H9 (cell line): ENCODE data around the gene C1RL. TPM values are rescaled to one million over a fixed set of nuclear protein-coding genes. Genes with fewer than 3 reads are reported as not detected.

Experiments used
- DNase-seq: peaks from one replicate; pipeline ENCODE4 v3.0.0-alpha.2; 2017
- H2AFZ ChIP-seq: one replicate; pipeline ENCODE4 v1.6.1; 2013; ENCODE audit warnings: mild to moderate bottlenecking, low read length, control low read depth, moderate library complexity
- H2AK5ac ChIP-seq: 2 replicates; pipeline ENCODE4 v1.6.1; 2013; ENCODE audit warnings: low read length, control low read depth, mixed read lengths; ENCODE audit not compliant: insufficient read length
- H2BK120ac ChIP-seq: one replicate; pipeline ENCODE4 v1.6.1; 2013; ENCODE audit warnings: low read depth, mild to moderate bottlenecking, low read length, control low read depth, inconsistent platforms; ENCODE audit not compliant: poor library complexity, severe bottlenecking
- H2BK12ac ChIP-seq: 2 replicates; pipeline ENCODE4 v1.6.1; 2013; ENCODE audit warnings: low read length, control low read depth, mixed read lengths, low read depth; ENCODE audit not compliant: insufficient read length
- H2BK15ac ChIP-seq: 2 replicates; pipeline ENCODE4 v1.6.1; 2013; ENCODE audit warnings: low read depth, low read length, control low read depth
- H2BK20ac ChIP-seq: one replicate; pipeline ENCODE4 v1.6.1; 2013; ENCODE audit warnings: low read depth, mild to moderate bottlenecking, low read length, control low read depth, inconsistent platforms; ENCODE audit not compliant: poor library complexity, severe bottlenecking
- H2BK5ac ChIP-seq: 2 replicates; pipeline ENCODE4 v1.6.1; 2013; ENCODE audit warnings: low read length, control low read depth, mixed read lengths; ENCODE audit not compliant: insufficient read length
- H3K14ac ChIP-seq: 2 replicates; pipeline ENCODE4 v1.6.1; 2013; ENCODE audit warnings: low read length, control low read depth; ENCODE audit not compliant: insufficient read depth
- H3K18ac ChIP-seq: 2 replicates; pipeline ENCODE4 v1.6.1; 2013; ENCODE audit warnings: low read depth, mild to moderate bottlenecking, mixed read lengths, low read length, control low read depth; ENCODE audit not compliant: insufficient read length
- H3K23ac ChIP-seq: 2 replicates; pipeline ENCODE4 v1.6.1; 2013; ENCODE audit warnings: low read length, control low read depth, mixed read lengths, low read depth; ENCODE audit not compliant: insufficient read length
- H3K23me2 ChIP-seq: 2 replicates; pipeline ENCODE4 v1.6.1; 2013; ENCODE audit warnings: low read depth, mild to moderate bottlenecking, mixed read lengths, low read length, control low read depth; ENCODE audit not compliant: insufficient read length, poor library complexity, severe bottlenecking
- H3K27ac ChIP-seq: 2 replicates; pipeline ENCODE4 v1.5.1; 2013; ENCODE audit warnings: low read length, control low read depth, mixed read lengths, low read depth; ENCODE audit not compliant: insufficient read length
- H3K27me3 ChIP-seq: 2 replicates; pipeline ENCODE4 v1.6.1; 2013; ENCODE audit warnings: low read length, control low read depth, inconsistent platforms; ENCODE audit not compliant: insufficient read depth
- H3K4ac ChIP-seq: 2 replicates; pipeline ENCODE4 v1.6.1; 2013; ENCODE audit warnings: low read depth, mild to moderate bottlenecking, control low read depth, inconsistent platforms, low read length, moderate library complexity
- H3K4me1 ChIP-seq: 2 replicates; pipeline ENCODE4 v1.6.1; 2013; ENCODE audit warnings: low read length, control low read depth, inconsistent platforms; ENCODE audit not compliant: insufficient read depth
- H3K4me2 ChIP-seq: 2 replicates; pipeline ENCODE4 v1.6.1; 2013; ENCODE audit warnings: low read length, control low read depth, mixed read lengths; ENCODE audit not compliant: insufficient read length, insufficient read depth
- H3K56ac ChIP-seq: 2 replicates; pipeline ENCODE4 v1.6.1; 2013; ENCODE audit warnings: low read depth, mild to moderate bottlenecking, mixed read lengths, low read length, control low read depth; ENCODE audit not compliant: insufficient read length
- H3K79me1 ChIP-seq: 2 replicates; pipeline ENCODE4 v1.6.1; 2013; ENCODE audit warnings: low read depth, mild to moderate bottlenecking, moderate library complexity, low read length, control low read depth, inconsistent platforms; ENCODE audit not compliant: insufficient read depth, poor library complexity, severe bottlenecking
- H3K79me2 ChIP-seq: 2 replicates; pipeline ENCODE4 v1.6.1; 2013; ENCODE audit warnings: low read length, control low read depth, inconsistent platforms; ENCODE audit not compliant: insufficient read depth
- H3K9ac ChIP-seq: 2 replicates; pipeline ENCODE4 v1.6.1; 2013; ENCODE audit warnings: low read length, control low read depth, mixed read lengths; ENCODE audit not compliant: insufficient read length; ENCODE audit errors: extremely low read depth
- H3K9me3 ChIP-seq: one replicate; pipeline ENCODE4 v1.6.1; 2013; ENCODE audit warnings: low read depth, low read length, inconsistent platforms; ENCODE audit not compliant: control insufficient read depth
- H3T11ph ChIP-seq: one replicate; pipeline ENCODE4 v1.6.1; 2013; ENCODE audit warnings: mild to moderate bottlenecking, low read length, control low read depth, inconsistent platforms
- H4K20me1 ChIP-seq: one replicate; pipeline ENCODE4 v1.6.1; 2013; ENCODE audit not compliant: control insufficient read depth, insufficient read length, insufficient read depth
- H4K5ac ChIP-seq: 2 replicates; pipeline ENCODE4 v1.6.1; 2013; ENCODE audit warnings: low read depth, mild to moderate bottlenecking, mixed read lengths, low read length, control low read depth; ENCODE audit not compliant: insufficient read length
- H4K8ac ChIP-seq: replicated peaks from 2 replicates; pipeline ENCODE4 v1.6.1; 2013; ENCODE audit warnings: low read length, control low read depth, mixed read lengths, low read depth; ENCODE audit not compliant: insufficient read length
- H4K91ac ChIP-seq: 2 replicates; pipeline ENCODE4 v1.6.1; 2013; ENCODE audit warnings: low read depth, mild to moderate bottlenecking, moderate library complexity, mixed read lengths, low read length, control low read depth; ENCODE audit not compliant: insufficient read length
- H3K27ac Mint-ChIP-seq, 3 experiments: 2 replicates in 2 of 3; 3 replicates in 1 of 3; pipeline ENCODE4 v1.8.0; 2020 to 2021; ENCODE audit warnings: mixed read lengths in 3 of 3, mild to moderate bottlenecking in 1 of 3, moderate library complexity in 1 of 3
- H3K27me3 Mint-ChIP-seq: 2 replicates; pipeline ENCODE4 v1.8.0; 2021; ENCODE audit warnings: low read depth, mild to moderate bottlenecking, moderate library complexity, mixed read lengths
- H3K36me3 Mint-ChIP-seq, 3 experiments: 2 replicates in 2 of 3; 3 replicates in 1 of 3; pipeline ENCODE4 v1.8.0; 2020 to 2021; ENCODE audit warnings: low read depth in 3 of 3, mixed read lengths in 3 of 3; ENCODE audit not compliant: insufficient read depth in 1 of 3
- H3K4me1 Mint-ChIP-seq, 2 experiments: 2 replicates each; pipeline ENCODE4 v1.8.0; 2020; ENCODE audit warnings: mixed read lengths in 2 of 2
- H3K4me3 Mint-ChIP-seq, 2 experiments: 2 replicates in 1 of 2; 3 replicates in 1 of 2; pipeline ENCODE4 v1.8.0; 2020 to 2021; ENCODE audit warnings: mild to moderate bottlenecking in 2 of 2, mixed read lengths in 2 of 2, moderate library complexity in 1 of 2
- H3K9me3 Mint-ChIP-seq, 2 experiments: 2 replicates in 1 of 2; 3 replicates in 1 of 2; pipeline ENCODE4 v1.8.0; 2020; ENCODE audit warnings: mild to moderate bottlenecking in 2 of 2, mixed read lengths in 2 of 2, moderate library complexity in 1 of 2
- WGBS: extraction: QIAGEN DNeasy Blood & Tissue Kit; methylation state at CpG from one replicate; pipeline ENCODE4 v1.1.7; 2013; ENCODE audit warnings: missing lambda C conversion rate, low lambda C conversion rate, mixed read lengths; ENCODE audit not compliant: insufficient read length; ENCODE audit errors: extremely low coverage; 5-methylcytosine and 5-hydroxymethylcytosine counted together
- total RNA-seq: library from RNA; stranded (reverse); gene quantifications from 2 replicates; pipeline ENCODE4 v1.2.1, GENCODE V29; 2021
- TF ChIP-seq, protein P1 (sequence below): fragments of 200-600 bp; sonication (generic); conservative IDR thresholded peaks from 3 replicates; pipeline ENCODE4 v1.8.0; 2021; ENCODE audit warnings: antibody characterized with exemption, mild to moderate bottlenecking

Gene C1RL
- total RNA-seq, 1 experiment from 2014 or later = 15.1 TPM

DNA sequence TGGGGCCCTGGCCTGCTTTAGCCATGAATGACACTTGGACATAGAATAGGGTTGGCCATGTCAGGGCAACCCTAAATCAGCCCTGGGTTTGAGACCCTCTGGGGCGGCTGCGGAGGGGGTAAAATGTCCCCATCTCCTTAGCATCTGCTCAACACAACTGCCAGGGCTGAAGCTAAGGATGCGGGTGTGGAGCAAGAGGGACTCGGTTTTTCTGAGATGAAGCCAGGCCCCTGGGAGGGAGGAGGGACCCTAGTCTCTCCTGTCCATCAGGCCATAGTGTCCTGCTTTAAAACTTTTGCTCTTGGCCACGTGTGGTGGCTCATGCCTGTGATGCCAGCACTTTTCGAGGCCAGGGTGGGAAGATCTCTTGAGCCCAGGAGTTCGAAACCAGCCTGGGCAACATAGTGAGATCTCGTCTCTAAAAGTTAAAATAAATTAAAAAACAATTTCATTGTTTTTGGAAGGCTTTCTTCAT lies 16.0 kb downstream of the C1RL start:
- H3K18ac ChIP-seq = no peak overlapping the region
- H3K4ac ChIP-seq = no peak overlapping the region
- H2BK120ac ChIP-seq = no peak overlapping the region
- no peak overlapping the region for H3K27ac ChIP-seq
- H4K20me1 ChIP-seq = no peaks in the 10 kb centered on the region
- TF ChIP-seq, protein P1, sequence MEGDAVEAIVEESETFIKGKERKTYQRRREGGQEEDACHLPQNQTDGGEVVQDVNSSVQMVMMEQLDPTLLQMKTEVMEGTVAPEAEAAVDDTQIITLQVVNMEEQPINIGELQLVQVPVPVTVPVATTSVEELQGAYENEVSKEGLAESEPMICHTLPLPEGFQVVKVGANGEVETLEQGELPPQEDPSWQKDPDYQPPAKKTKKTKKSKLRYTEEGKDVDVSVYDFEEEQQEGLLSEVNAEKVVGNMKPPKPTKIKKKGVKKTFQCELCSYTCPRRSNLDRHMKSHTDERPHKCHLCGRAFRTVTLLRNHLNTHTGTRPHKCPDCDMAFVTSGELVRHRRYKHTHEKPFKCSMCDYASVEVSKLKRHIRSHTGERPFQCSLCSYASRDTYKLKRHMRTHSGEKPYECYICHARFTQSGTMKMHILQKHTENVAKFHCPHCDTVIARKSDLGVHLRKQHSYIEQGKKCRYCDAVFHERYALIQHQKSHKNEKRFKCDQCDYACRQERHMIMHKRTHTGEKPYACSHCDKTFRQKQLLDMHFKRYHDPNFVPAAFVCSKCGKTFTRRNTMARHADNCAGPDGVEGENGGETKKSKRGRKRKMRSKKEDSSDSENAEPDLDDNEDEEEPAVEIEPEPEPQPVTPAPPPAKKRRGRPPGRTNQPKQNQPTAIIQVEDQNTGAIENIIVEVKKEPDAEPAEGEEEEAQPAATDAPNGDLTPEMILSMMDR = no peak
- no peak overlapping the region for H4K5ac ChIP-seq
- H3K4me3 Mint-ChIP-seq = no peak overlapping the region
- peaks cover 16% of the 10 kb centered on the region; the same call in 1 of the 2 replicates for H3K4me1 ChIP-seq
- H2AK5ac ChIP-seq = no peak overlapping the region
- no peak overlapping the region; a peak in 1 of 7 replicates for H3K27ac Mint-ChIP-seq
- no peak overlapping the region for H2BK5ac ChIP-seq
- no peak overlapping the region for H3K9ac ChIP-seq
- no peak overlapping the region for H2BK20ac ChIP-seq
- peaks cover 4% of the 10 kb centered on the region for H3K23me2 ChIP-seq
- H3K36me3 Mint-ChIP-seq = peaks cover 4 to 7% (median 6%) of the 10 kb centered on the region in 3 experiments; a peak in 4 of 7 replicates
- H3K4me1 Mint-ChIP-seq = peaks cover 33 to 34% of the 10 kb centered on the region in 2 experiments
- H4K8ac ChIP-seq = no peak overlapping the region
- H2AFZ ChIP-seq = no peak overlapping the region
- no peak overlapping the region for H4K91ac ChIP-seq
- no peak for DNase-seq
- peaks cover 10% of the 10 kb centered on the region for H3K27me3 Mint-ChIP-seq
- no peak overlapping the region for H2BK12ac ChIP-seq
- H3K23ac ChIP-seq = no peak overlapping the region
- no peak overlapping the region for H3T11ph ChIP-seq
- WGBS = no CpG with 5 or more reads among the region's 8 CpGs
- no peak overlapping the region for H2BK15ac ChIP-seq
- no peaks in the 10 kb centered on the region for H3K79me2 ChIP-seq
- no peak overlapping the region for H3K56ac ChIP-seq
- H3K4me2 ChIP-seq = no peak overlapping the region
- no peaks in the 10 kb centered on the region; the same call in 1 of the 2 replicates for H3K27me3 ChIP-seq
- no peaks in the 10 kb centered on the region for H3K79me1 ChIP-seq
- H3K14ac ChIP-seq = no peak overlapping the region
- no peaks in the 10 kb centered on the region for H3K9me3 Mint-ChIP-seq
- H3K9me3 ChIP-seq = no peaks in the 10 kb centered on the region
